Epithelial cell of esophagus (primary cell): ENCODE measurements around the gene EEF2.

ENCODE experiments used
- DNase-seq: peaks from one replicate; pipeline ENCODE4 v3.0.0; 2010; ENCODE audit warnings: low read depth
- H3K4me3 ChIP-seq: 2 replicates; pipeline ENCODE4 v1.5.1; 2011; ENCODE audit warnings: mild to moderate bottlenecking, low read length, control low read depth
- TF ChIP-seq, protein P1 (sequence below): IDR thresholded peaks from 2 replicates; pipeline ENCODE4 v1.5.1; 2011; ENCODE audit warnings: low read depth, mild to moderate bottlenecking, low read length, control low read depth, inconsistent platforms; ENCODE audit not compliant: insufficient read depth; ENCODE audit errors: missing control alignments

EEF2 gene

DNA sequence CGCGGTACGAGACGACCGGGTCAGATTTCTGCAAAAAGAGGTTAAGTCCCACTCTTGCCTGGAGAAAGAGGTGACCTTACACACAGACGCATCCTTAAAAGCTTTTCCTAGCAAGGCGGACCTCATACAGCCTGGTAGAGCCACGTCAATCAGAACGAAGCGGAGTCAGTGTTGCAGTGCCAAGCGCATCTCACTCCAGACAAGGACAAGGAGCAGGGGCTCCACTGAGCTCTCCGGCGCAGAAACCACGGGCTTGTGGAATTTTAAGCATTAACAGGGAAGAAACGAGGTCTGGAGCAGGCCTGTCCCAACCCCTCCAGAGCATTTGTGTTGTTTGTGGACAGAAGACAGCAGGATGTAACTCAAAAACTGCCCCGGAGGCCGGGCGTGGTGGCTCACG is 7.1 kb downstream of the EEF2 start:
- TF ChIP-seq, protein P1, sequence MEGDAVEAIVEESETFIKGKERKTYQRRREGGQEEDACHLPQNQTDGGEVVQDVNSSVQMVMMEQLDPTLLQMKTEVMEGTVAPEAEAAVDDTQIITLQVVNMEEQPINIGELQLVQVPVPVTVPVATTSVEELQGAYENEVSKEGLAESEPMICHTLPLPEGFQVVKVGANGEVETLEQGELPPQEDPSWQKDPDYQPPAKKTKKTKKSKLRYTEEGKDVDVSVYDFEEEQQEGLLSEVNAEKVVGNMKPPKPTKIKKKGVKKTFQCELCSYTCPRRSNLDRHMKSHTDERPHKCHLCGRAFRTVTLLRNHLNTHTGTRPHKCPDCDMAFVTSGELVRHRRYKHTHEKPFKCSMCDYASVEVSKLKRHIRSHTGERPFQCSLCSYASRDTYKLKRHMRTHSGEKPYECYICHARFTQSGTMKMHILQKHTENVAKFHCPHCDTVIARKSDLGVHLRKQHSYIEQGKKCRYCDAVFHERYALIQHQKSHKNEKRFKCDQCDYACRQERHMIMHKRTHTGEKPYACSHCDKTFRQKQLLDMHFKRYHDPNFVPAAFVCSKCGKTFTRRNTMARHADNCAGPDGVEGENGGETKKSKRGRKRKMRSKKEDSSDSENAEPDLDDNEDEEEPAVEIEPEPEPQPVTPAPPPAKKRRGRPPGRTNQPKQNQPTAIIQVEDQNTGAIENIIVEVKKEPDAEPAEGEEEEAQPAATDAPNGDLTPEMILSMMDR, result no peak

DNA sequence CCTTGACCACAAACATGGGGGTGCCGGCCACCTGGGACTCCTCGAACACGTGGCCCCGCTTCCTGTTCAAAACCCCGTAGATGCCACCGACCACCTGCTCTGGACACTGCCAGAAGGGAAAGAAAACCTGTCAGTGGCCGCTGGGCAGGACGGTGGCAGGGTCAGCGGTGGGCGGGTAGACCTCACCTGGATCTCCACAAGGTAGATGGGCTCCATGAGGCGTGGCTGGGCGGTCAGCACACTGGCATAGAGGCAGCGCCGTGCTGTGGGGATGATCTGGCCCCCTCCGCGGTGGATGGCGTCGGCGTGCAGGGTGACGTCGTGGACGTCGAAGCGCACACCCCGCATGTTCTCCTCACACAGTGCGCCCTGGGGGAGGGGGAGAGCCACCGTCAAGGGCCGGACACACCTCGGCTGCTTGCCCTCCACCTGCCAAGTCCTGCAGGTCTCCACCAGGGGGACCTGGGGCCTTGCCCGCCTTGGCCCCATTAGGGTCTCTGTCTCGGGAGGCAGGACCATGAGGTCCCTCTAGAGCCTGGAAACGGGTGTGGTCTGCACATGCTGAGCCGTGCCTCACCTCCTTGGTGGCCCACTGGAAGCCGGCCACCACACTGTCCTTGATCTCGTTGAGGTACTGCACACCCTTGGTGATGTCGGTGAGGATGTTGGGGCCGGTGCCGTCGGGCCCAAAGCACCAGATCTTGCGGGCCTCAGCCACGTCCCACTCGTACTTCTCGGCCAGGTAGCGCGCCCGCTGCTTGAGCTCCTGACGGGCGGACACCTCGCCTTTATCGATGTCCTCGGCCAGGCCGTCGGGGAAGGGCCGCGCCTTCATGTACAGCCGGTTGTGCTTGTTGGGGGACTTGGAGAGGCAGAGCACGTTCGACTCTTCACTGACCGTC is 7.8 kb downstream of the EEF2 start:
- TF ChIP-seq, protein P1, result no peak
- no peak overlapping the region for H3K4me3 ChIP-seq
- DNase-seq, result no peak

More for the DNA sequence above, 7.1 kb downstream of the EEF2 start:
- no peak for DNase-seq
- no peak overlapping the region for H3K4me3 ChIP-seq

DNA sequence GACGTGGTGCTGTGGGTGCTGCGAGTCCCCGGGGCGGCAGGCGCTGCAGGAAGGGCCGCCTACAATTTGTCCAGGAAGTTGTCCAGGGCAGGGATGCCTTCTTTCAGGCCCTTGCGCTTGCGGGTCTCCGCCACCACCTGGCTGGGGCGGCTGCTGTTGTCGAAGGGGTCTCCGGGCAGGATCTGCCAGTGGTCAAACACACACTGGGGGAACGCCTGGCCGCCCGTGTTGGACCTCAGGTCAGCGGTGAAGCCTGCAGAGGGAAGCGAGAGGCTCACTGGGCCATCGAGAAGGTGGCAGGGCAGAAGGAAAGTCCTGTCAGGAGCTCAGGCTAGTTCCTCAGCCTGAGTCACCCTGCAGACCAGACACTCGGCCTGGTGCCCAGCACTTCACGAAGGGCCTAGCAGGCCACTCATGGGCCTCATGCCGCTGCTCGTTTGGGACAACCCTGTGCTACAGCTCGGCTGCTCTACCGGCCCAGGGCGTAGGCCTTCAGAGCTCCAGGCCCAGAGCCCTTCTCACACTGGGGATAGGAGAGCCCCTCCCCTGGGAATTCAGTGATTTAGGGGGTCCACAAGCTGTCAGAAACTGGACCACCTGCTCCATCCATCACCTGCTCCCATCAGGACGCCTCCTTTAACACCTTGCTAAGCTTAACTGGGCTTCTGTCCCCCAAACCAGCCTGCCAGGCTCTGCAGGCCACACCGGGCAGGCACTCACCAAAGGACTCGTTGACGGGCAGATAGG is 8.6 kb downstream of the EEF2 start:
- H3K4me3 ChIP-seq, result no peak overlapping the region
- no peak for DNase-seq
- TF ChIP-seq, protein P1, result no peak

DNA sequence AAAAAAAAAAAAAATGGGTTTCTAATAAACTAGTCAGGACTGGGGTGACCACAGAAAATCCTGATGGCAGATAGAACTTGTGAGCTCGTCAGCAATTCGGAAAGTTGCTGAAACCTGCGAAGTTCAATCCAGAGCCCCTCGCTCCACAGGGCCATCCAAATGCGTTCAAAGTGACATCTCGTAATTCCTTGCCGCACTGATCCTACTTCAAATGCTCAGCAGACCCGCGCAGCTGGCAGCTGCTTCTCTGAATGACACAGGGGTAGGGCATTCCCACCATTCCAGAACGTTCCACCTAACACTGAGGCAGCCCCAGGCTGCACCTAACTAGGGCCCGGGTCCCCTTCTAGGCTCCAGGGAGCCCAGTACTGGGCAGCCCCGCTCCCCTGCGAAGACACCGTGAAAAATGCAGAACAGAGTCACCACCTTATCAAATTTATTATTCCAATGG is 9.6 kb downstream of the EEF2 start:
- DNase-seq, result no peak
- TF ChIP-seq, protein P1, result no peak
- H3K4me3 ChIP-seq, result no peak overlapping the region

DNA sequence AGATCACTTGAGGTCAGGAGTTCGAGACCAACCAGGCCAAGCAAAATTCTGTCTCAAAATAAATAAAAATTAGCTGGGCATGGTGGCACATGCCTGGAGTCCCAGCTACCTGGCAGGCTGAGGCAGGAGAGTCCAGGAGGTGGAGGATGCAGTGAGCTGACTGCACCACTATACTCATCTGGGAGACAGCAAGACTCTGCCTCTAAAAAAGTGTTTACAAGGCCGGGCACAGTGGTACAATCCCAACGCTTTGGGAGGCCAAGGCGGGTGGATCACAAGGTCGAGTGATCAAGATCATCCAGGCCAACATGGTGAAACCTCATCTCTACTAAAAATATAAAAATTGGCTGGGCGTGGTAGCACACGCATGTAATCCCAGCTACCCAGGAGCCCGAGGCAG is 10.1 kb downstream of the EEF2 start:
- DNase-seq, result no peak
- TF ChIP-seq, protein P1, result no peak
- H3K4me3 ChIP-seq, result no peak overlapping the region

DNA sequence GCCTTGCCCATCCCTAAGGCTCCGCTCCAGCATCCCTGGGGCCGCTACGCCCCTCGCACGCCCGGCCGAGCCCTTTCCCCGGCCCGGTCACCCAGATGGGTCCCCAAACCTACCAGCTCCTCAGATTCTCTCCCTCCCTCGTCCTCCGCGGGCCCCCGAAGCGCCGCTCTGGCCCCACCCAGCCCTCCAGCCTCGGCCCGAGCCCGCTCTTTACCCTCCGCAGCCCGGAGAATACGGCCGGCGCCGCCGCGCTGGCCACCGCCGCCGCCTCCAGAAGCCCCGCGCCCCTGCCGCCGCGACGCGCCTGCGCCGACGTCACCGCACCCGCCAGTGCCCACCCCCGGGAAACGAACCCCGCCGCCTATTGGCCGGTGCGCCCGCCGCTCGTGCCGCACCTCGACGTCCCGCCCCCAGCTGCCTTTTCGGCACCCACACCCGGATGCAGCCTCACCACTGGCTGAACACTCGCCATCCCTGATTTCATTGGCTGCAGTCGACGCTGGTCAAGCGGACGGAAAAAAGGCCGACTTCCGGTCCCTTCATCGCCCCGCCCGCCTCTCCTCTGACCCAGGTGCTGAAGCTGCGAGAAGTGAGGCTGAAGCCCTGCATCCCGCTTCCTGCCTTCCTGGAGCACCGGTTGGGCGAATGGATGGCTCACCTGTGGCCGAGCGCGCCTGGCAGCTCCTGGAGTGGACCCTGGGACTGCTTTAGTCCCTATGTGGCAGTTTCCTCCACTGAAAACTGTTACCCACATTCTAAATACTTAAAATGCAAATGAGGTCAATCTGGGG is 14.3 kb downstream of the EEF2 start, which contains the start of gene DAPK3:
Gene DAPK3 (minus strand): TSS at position 292 of the 791 bp plus-strand sequence. CDS start 1,364 bp downstream, outside the sequence.
- DNase-seq, result peak; percentile 99
- H3K4me3 ChIP-seq, result peak within 1 kb of the TSS; percentile 92
- TF ChIP-seq, protein P1, result no peak
